Ovary (tissue), 9 donors: ENCODE measurements around the gene EPS8L1. TPM values are rescaled to one million over a fixed set of nuclear protein-coding genes. Genes with fewer than 3 reads are reported as not detected.

ENCODE experiments used
- DNase-seq, 5 donors: peaks; one replicate each; pipeline ENCODE4 v3.0.0-alpha.2; 2019 to 2020
- H3K27ac ChIP-seq, 2 donors: fragments of 200-600 bp; one replicate each; pipeline versions ENCODE4 v1.5.1 to v1.8.0; 2019 to 2022
- H3K27me3 ChIP-seq: fragments of 200-600 bp; one replicate; pipeline ENCODE4 v1.8.0; 2022
- H3K36me3 ChIP-seq: fragments of 200-600 bp; sonication (generic); one replicate; pipeline ENCODE4 v1.5.1; 2019
- H3K4me1 ChIP-seq: one replicate; pipeline ENCODE4 v1.8.1; 2013; ENCODE audit warnings: mild to moderate bottlenecking, moderate library complexity; ENCODE audit not compliant: insufficient read depth
- H3K4me3 ChIP-seq: fragments of 200-600 bp; sonication (generic); one replicate; pipeline ENCODE4 v1.5.1; 2017
- H3K9me3 ChIP-seq, 2 donors: fragments of 200-600 bp in 1 of 2; sonication (generic) in 1 of 2; one replicate each; pipeline versions ENCODE4 v1.5.1 to v1.8.1; 2013 to 2019; ENCODE audit warnings: mild to moderate bottlenecking in 1 of 2, moderate library complexity in 1 of 2
- EP300 ChIP-seq: sonication (generic); formaldehyde crosslinking; IDR thresholded peaks from one replicate; pipeline ENCODE4 v1.6.1; 2017; ENCODE audit warnings: antibody characterized with exemption
- POLR2A ChIP-seq: fragments of 450-650 bp; IDR thresholded peaks from one replicate; pipeline ENCODE4 v1.6.1; 2017; ENCODE audit warnings: antibody characterized with exemption, mild to moderate bottlenecking, moderate library complexity
- WGBS, 3 donors: extraction: QIAGEN DNeasy Blood & Tissue Kit in 1 of 3; methylation state at CpG; one replicate each; pipeline versions ENCODE4 v1.1.5 to v1.1.7; 2013 to 2017; 5-methylcytosine and 5-hydroxymethylcytosine counted together
- intact Hi-C, 4 donors: fragments of 100-400 bp; cut with DNase I; formaldehyde crosslinking; loops; one replicate each; pipeline versions ENCODE4 v1.11.0 to v1.15.1; 2022 to 2023
- polyA plus RNA-seq, 2 donors: library from polyadenylated mRNA; stranded (reverse); fragments of 200-250 nt in 1 of 2; fragments of 350-450 nt in 1 of 2; fragmentation: Illumina TruSeq in 1 of 2; extraction: RNeasy Lipid Tissue Mini Kit (QIAGEN cat#74804) in 1 of 2; gene quantifications; one replicate each; pipeline ENCODE4 v1.2.3, GENCODE V29; 2013 to 2014
- total RNA-seq, 7 donors: library from RNA; depleted of rRNA in 2 of 7; stranded (reverse); fragments of >200 nt in 2 of 7; fragmentation: NEBNext Ultra II Directional in 3 of 7; extraction: Animal tissue kit (Norgen Biotek cat#: 25700) in 3 of 7; gene quantifications; one replicate each; pipeline versions ENCODE4 v1.1.0 to v1.2.4, GENCODE V29; 2016 to 2023
- TF ChIP-seq, protein P1 (sequence below), 3 donors: fragments of 450-650 bp in 2 of 3; fragments of 200-600 bp in 1 of 3; IDR thresholded peaks; one replicate each; pipeline versions ENCODE4 v1.5.1 to v1.8.0; 2016 to 2022; ENCODE audit warnings: antibody characterized with exemption in 3 of 3, mild to moderate bottlenecking in 1 of 3
- donor health status: DM: no; HTN: no; CAD: no; lungs with moderate emphysema.
- donor health status: DM: no; HTN: no; CAD: no.
- donor health status: Bipolar disorder and iron deficiency.
- donor health status: DM: yes; HTN: yes; CAD: no.
- donor health status: DM: no; HTN: no; CAD: no.
- donor health status: DM: yes; HTN: yes; CAD: no.

EPS8L1 gene
- total and polyA plus RNA-seq, 9 donors, result 0.87 to 142 (median 5.1) TPM

DNA sequence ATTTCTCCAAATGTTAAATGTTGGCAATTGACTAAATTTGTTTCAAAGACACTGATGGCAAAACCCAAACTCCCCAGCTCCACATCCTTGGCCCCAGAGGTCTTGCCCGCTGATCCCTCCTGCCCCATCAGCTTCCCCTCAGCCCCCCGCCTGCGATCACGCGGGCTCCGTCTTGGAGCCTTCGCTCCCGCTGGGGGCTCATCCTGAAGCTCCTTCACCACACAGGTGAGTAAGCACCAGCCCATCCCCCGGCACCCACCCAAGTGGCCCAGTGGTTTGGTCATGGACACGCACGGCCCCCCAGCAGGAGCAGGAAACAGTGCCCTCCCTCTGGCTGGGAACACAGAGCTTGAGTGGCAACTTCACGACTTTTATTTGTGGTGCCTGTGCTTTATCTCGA lies 14.9 kb downstream of the EPS8L1 start:
- Histone ChIP-seq H3K27ac (no peak overlapping the region), H3K36me3 (no peaks in the 10 kb centered on the region), H3K9me3 (no peaks in the 10 kb centered on the region), H3K4me3 (no peak overlapping the region), H3K4me1 (peaks cover 7% of the 10 kb centered on the region), H3K27me3 (no peaks in the 10 kb centered on the region)
- DNase-seq, result no peak
- intact Hi-C loops, result no loop called here
- TF ChIP-seq EP300, result no peak
- 82 to 88% (median 87%) methylated on average over 13 of the region's 13 CpGs for WGBS, 3 donors

DNA sequence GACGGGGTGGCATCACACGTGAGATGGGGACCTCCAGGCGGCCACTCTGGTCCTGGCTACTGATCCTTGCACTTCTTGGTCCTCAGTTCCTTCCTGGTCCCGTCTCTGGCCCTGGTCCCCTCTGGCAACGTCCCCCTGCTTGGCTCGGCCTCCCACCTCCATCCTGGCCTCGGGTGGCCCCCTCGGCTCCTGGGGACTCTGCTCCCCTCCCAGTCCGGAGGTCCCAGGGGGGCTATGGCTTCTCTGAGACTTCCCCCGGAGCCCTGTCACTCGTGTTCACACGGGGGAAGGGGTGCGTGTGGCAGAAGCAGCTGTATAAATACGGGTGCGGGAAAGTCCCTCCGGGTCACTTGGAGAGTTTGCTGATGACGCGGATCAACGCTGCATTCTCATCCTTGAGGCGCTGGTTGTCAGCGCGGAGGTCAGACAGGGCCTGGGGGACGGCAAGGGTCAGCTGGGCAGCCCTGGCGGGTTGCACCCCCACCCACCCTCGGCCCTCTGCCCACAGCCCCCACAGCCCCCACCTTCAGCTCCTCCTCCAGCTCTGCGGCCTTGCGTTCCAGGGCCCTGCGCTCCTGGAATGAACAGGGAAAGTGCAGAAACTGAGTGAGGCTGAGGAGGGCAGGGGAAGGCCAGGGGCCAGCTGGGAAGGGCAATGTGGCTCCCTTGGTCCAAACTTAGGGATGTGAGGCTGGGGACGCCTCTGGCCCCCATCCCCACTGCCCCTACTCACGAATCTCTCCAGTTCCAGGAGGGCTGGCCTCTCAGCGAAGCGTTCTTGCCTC lies 15.6 kb downstream of the EPS8L1 start:
- Histone ChIP-seq H3K9me3 (no peaks in the 10 kb centered on the region), H3K36me3 (no peaks in the 10 kb centered on the region), H3K27me3 (no peaks in the 10 kb centered on the region), H3K4me1 (peaks cover 7% of the 10 kb centered on the region), H3K4me3 (no peak overlapping the region), H3K27ac (no peak overlapping the region)
- no peak for DNase-seq
- intact Hi-C loops, result no loop called here
- WGBS, 3 donors, result 77 to 87% (median 80%) methylated on average over 32 of the region's 32 CpGs
- TF ChIP-seq POLR2A (no peak), EP300 (no peak)
- TF ChIP-seq, protein P1, sequence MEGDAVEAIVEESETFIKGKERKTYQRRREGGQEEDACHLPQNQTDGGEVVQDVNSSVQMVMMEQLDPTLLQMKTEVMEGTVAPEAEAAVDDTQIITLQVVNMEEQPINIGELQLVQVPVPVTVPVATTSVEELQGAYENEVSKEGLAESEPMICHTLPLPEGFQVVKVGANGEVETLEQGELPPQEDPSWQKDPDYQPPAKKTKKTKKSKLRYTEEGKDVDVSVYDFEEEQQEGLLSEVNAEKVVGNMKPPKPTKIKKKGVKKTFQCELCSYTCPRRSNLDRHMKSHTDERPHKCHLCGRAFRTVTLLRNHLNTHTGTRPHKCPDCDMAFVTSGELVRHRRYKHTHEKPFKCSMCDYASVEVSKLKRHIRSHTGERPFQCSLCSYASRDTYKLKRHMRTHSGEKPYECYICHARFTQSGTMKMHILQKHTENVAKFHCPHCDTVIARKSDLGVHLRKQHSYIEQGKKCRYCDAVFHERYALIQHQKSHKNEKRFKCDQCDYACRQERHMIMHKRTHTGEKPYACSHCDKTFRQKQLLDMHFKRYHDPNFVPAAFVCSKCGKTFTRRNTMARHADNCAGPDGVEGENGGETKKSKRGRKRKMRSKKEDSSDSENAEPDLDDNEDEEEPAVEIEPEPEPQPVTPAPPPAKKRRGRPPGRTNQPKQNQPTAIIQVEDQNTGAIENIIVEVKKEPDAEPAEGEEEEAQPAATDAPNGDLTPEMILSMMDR (IDR thresholded peaks at IDR 0.05), result no peak

DNA sequence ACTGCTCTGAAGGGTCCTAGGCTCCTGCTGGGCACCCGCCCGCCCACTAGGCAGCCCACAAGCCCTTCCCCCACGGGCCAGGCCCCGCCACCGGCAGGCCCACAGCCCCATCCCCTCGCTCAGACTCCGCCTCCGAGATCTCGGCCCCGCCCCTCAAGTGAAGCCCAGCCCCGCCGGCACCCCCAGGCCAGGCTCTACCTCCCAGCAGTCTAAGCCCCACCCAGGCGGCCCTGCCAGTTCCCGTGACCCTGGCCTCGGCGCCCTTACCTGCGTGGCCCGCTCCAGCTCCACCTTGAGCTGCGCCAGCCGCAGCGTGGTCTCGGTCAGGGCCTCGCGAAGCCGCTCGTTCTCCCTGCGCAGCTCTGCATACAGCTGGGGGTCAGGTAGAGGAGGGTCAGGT lies 16.3 kb downstream of the EPS8L1 start:
- H3K4me3 ChIP-seq, result no peak overlapping the region
- H3K9me3 ChIP-seq, result no peaks in the 10 kb centered on the region
- peaks cover 7% of the 10 kb centered on the region for H3K4me1 ChIP-seq
- no peak overlapping the region for H3K27ac ChIP-seq
- TF ChIP-seq, protein P1 (IDR thresholded peaks at IDR 0.05), result no peak
- no peak for TF ChIP-seq POLR2A
- TF ChIP-seq EP300, result no peak
- H3K27me3 ChIP-seq, result no peaks in the 10 kb centered on the region
- 76 to 85% (median 80%) methylated on average over 24 to 27 of the region's 27 CpGs for WGBS, 3 donors
- H3K36me3 ChIP-seq, result no peaks in the 10 kb centered on the region
- DNase-seq, result peak in 1 of 5 donors; percentile 37
- intact Hi-C loops, result no loop called here

DNA sequence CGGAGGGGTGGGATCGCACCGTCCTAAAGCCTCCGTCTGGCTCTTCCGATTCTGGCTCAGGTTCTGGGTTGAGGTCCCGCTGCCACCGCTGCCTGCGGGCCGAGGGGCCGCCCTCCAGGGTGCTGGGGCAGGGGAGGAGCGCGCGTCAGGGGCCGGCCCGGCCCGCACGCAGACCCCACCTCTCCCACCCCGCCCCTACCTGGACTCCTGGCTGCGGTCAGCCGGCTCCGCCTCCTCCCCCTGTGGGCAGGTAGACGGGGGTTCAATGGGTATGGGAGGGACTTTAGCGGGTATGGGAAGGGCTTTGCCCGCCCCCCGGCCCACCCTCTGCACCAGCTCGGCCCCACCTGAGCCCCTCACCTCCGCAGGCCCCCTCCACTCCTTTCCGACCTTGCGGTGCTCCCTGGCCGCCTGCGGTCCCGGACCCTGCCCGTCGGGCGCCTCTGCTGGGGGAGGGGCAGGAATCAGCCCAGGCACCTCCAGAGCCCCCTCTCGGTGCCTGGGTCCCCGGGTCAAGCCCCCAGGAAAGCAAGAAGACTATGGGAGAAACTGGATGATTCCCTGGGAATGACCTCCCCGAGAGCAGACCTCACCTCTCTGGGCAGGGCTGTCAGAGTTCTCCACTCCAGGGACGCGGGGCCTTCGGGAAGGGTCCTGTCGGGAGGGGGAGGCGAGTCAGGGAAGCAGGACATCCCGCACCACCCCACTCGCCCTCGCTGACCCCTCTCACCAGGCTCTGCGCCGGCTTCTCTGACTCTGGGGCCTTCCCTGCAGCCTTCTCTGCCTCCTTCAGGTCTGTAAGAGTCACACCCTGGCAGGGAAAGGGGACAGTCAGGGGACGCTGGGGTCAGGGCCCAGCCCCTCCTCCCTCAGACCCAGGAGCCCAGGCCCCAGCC lies 17.0 kb downstream of the EPS8L1 start:
- 85 to 88% (median 86%) methylated on average over 48 to 49 of the region's 49 CpGs for WGBS, 3 donors
- H3K9me3 ChIP-seq, result no peaks in the 10 kb centered on the region
- no peak for TF ChIP-seq EP300
- TF ChIP-seq POLR2A, result no peak
- TF ChIP-seq, protein P1 (IDR thresholded peaks at IDR 0.05), result no peak
- intact Hi-C loops, result no loop called here
- H3K27me3 ChIP-seq, result no peaks in the 10 kb centered on the region
- no peak overlapping the region for H3K4me3 ChIP-seq
- no peak for DNase-seq
- no peak overlapping the region for H3K27ac ChIP-seq
- no peaks in the 10 kb centered on the region for H3K36me3 ChIP-seq
- peaks cover under 1% of the 10 kb centered on the region for H3K4me1 ChIP-seq
